ENCODE results near the gene UNC119. TPM values are rescaled to one million over a fixed set of nuclear protein-coding genes. Genes with fewer than 3 reads are reported as not detected.

Gene UNC119
- total and polyA plus RNA-seq, 2 of the 13 experiments (the other 11 are each of a cell fraction or from before 2014, with no cell fraction given): 10.4 to 63.1 TPM

DNA sequence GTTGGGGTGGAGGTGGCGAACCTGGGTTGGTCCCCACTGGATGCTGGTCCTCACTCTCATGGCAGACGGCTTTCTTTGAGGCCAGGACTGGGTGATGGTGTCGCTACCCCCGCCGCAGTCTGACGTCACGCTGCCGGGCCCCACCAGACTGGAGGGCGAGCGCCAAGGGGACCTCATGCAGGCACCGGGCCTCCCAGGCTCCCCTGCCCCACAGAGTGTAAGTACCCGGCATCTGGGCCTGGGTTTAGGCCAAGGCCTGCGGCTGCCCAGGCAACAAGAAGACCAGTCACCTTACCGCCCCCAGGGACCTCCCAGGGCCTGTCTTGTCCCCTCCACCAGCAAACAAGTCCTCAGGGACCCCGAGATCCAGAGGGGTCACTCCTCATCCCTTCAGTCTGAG is 28.5 kb downstream of the UNC119 start:
- no TSS peak for BruUV-seq (replicated peaks)

DNA sequence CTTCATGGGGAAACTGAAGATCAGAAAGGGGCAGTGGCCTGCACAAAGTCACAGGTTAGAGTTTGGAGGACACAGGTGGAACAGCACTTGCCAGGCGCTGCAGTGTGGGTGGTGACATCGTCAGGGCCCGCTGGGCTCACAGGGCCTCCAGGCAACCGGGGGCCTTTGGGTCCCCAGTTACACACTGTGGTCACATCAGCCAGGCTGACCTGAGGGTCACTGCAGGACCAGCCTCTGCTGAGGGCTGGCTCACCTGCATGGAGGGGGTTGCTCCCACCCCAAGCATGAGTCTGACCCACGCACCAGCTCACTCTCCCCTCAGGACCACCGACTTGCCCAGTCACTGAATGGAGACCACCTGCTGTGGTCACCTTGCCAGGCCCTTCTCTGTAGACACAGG is 29.2 kb downstream of the UNC119 start:
- no peak overlapping the region for H3K4me2 ChIP-seq (ENCODE audit: low read depth, low read length)
- H3K4me1 ChIP-seq (ENCODE audit: insufficient read depth, low read length): peaks cover 37% of the 10 kb centered on the region
- BruUV-seq (replicated peaks): no TSS peak
- ATAC-seq (no peak), DNase-seq (ENCODE audit: low spot score) (no peak), FAIRE-seq (no peak)
- H3K27me3 ChIP-seq (ENCODE audit: control insufficient read depth in 1 of 2, insufficient read depth in 2 of 2, low read length in 2 of 2): peaks cover 4 to 44% of the 10 kb centered on the region in 2 experiments
- H3K9ac ChIP-seq (ENCODE audit: insufficient read depth, low read depth, low read length): no peak overlapping the region
- no CpG with 5 or more reads among the region's 6 CpGs for WGBS (ENCODE audit: low lambda C conversion rate)
- no peaks in the 10 kb centered on the region for H3K9me3 ChIP-seq (ENCODE audit: low read length)
- in situ Hi-C loops (cut with HindIII; ENCODE audit: extremely low pct_ligation_motif_present, low pct_unique_long_range_greater_than_20kb) (no loop called here), intact Hi-C loops (cut with micrococcal nuclease; ENCODE audit: unreplicated experiment) (no loop called here)
- H2AFZ ChIP-seq (ENCODE audit: low read length): no peak overlapping the region
- H3K79me2 ChIP-seq (ENCODE audit: insufficient read depth, low read length): no peaks in the 10 kb centered on the region
- H3K4me3 ChIP-seq (replicated peaks in 1 of 3; ENCODE audit: insufficient read depth in 1 of 3, low read depth in 2 of 3, low read length in 3 of 3): no peak overlapping the region
- TF ChIP-seq ZNF326 (CRISPR knock-in tag; IDR thresholded peaks at IDR 0.05; ENCODE audit: borderline replicate concordance) (no peak), KAT7 (CRISPR knock-in tag; IDR thresholded peaks at IDR 0.05; ENCODE audit: borderline replicate concordance) (no peak), ZNF615 (CRISPR knock-in tag; IDR thresholded peaks at IDR 0.05; ENCODE audit: borderline replicate concordance) (no peak), FLYWCH1 (CRISPR knock-in tag; IDR thresholded peaks at IDR 0.05) (no peak), ZNF589 (CRISPR knock-in tag; conservative IDR thresholded peaks at IDR 0.05) (no peak), ZNF788 (CRISPR knock-in tag; IDR thresholded peaks at IDR 0.05; ENCODE audit: borderline replicate concordance) (no peak), ZNF775 (CRISPR knock-in tag; IDR thresholded peaks at IDR 0.05; ENCODE audit: borderline replicate concordance) (no peak), SMYD3 (CRISPR knock-in tag; IDR thresholded peaks at IDR 0.05) (no peak), NR1H2 (CRISPR knock-in tag; IDR thresholded peaks at IDR 0.05; ENCODE audit: borderline replicate concordance, low read depth) (no peak), ZNF605 (CRISPR knock-in tag; IDR thresholded peaks at IDR 0.05) (no peak), ZNF335 (CRISPR knock-in tag; IDR thresholded peaks at IDR 0.05) (no peak), ZNF296 (CRISPR knock-in tag; conservative IDR thresholded peaks at IDR 0.05) (no peak), ZKSCAN5 (CRISPR knock-in tag; IDR thresholded peaks at IDR 0.05) (no peak)
- ChIA-PET CTCF (ENCODE audit: low intra/inter-chr PET ratio, low total read pairs) (no interaction called here), POLR2A (no interaction called here)
- no peak overlapping the region for H3K27ac ChIP-seq (ENCODE audit: extremely low read length, insufficient read depth, low read length)
- H3K36me3 ChIP-seq (replicated peaks in 1 of 2; ENCODE audit: control insufficient read depth in 1 of 2, insufficient read depth in 2 of 2, low read length in 2 of 2): no peaks in the 10 kb centered on the region
- H4K20me1 ChIP-seq (ENCODE audit: insufficient read depth, low read length): no peaks in the 10 kb centered on the region

More for the DNA sequence above, 28.5 kb downstream of the UNC119 start:
- Histone ChIP-seq H3K9me3 (ENCODE audit: low read length) (no peaks in the 10 kb centered on the region), H3K27me3 (ENCODE audit: control insufficient read depth in 1 of 2, insufficient read depth in 2 of 2, low read length in 2 of 2) (peaks cover 6 to 44% of the 10 kb centered on the region in 2 experiments), H3K4me1 (ENCODE audit: insufficient read depth, low read length) (peaks cover 37% of the 10 kb centered on the region), H3K4me2 (ENCODE audit: low read depth, low read length) (no peak overlapping the region), H2AFZ (ENCODE audit: low read length) (no peak overlapping the region), H4K20me1 (ENCODE audit: insufficient read depth, low read length) (no peaks in the 10 kb centered on the region), H3K9ac (ENCODE audit: insufficient read depth, low read depth, low read length) (no peak overlapping the region), H3K4me3 (replicated peaks in 1 of 3; ENCODE audit: insufficient read depth in 1 of 3, low read depth in 2 of 3, low read length in 3 of 3) (no peak overlapping the region), H3K79me2 (ENCODE audit: insufficient read depth, low read length) (no peaks in the 10 kb centered on the region), H3K27ac (ENCODE audit: extremely low read length, insufficient read depth, low read length) (no peak overlapping the region), H3K36me3 (replicated peaks in 1 of 2; ENCODE audit: control insufficient read depth in 1 of 2, insufficient read depth in 2 of 2, low read length in 2 of 2) (no peaks in the 10 kb centered on the region)
- intact Hi-C loops (cut with micrococcal nuclease; ENCODE audit: unreplicated experiment): no loop called here
- WGBS (ENCODE audit: low lambda C conversion rate): 71% methylated on average over 6 of the region's 15 CpGs
- FAIRE-seq (no peak), DNase-seq (ENCODE audit: low spot score) (no peak), ATAC-seq (no peak)
- ChIA-PET POLR2A (no interaction called here), CTCF (ENCODE audit: low intra/inter-chr PET ratio, low total read pairs) (no interaction called here)
- TF ChIP-seq CREB1 (IDR thresholded peaks at IDR 0.05) (peak; percentile 84), CREB1 (CRISPR knock-in tag; IDR thresholded peaks at IDR 0.05) (no peak), SETDB1 (CRISPR knock-in tag; IDR thresholded peaks at IDR 0.05; ENCODE audit: borderline replicate concordance) (no peak)
- TF ChIP-seq, protein P1, sequence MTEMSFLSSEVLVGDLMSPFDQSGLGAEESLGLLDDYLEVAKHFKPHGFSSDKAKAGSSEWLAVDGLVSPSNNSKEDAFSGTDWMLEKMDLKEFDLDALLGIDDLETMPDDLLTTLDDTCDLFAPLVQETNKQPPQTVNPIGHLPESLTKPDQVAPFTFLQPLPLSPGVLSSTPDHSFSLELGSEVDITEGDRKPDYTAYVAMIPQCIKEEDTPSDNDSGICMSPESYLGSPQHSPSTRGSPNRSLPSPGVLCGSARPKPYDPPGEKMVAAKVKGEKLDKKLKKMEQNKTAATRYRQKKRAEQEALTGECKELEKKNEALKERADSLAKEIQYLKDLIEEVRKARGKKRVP (CRISPR knock-in tag; IDR thresholded peaks at IDR 0.05): 0 out of 4 replicates have a peak, but pooled peaks of 1 of the 2 experiments have one; percentile 0
- in situ Hi-C loops (cut with HindIII; ENCODE audit: extremely low pct_ligation_motif_present, low pct_unique_long_range_greater_than_20kb): no loop called here
